HG02840 (cell line): ENCODE data around the gene TEKT5.

Source experiments
- ATAC-seq: cut with Tn5 transposase; IDR thresholded peaks from one replicate; pipeline ENCODE4 v1.9.1; 2021; ENCODE audit warnings: mild to moderate bottlenecking, moderate library complexity, moderate number of reproducible peaks; ENCODE audit not compliant: unreplicated experiment, low FRiP score

TEKT5 gene

DNA sequence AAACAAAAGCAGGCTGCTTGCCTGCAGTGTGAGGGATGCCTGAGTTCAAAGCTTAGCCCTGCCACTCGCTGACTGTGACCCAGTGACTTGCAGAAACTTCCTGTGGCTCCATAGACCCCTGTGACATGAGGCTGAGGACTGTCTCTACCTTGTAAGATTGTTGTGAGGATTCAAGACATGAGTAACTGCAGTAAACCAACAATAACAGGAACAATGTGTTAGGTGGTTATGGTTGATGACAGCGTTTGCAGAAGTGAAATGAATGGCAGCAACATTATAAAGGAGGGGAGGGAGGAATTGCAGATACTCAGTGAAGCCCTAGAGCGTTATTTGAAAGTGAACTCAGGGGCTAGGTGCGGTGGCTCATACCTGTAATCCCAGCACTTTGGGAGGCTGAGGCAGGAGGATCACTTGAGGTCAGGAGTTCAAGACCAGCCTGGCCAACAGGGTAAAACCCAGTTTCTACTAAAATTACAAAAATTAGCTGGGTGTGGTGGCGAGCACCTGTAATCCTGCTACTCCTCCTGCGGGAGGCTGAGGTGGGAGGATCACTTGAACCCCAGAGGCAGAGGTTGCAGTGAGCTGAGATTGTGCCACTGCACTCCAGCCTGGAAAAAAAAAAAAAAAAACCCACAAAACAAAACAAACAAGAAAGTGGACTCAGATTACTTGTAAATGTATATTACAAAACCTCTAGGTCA is 80.8 kb downstream of the TEKT5 start:
- ATAC-seq: no peak

DNA sequence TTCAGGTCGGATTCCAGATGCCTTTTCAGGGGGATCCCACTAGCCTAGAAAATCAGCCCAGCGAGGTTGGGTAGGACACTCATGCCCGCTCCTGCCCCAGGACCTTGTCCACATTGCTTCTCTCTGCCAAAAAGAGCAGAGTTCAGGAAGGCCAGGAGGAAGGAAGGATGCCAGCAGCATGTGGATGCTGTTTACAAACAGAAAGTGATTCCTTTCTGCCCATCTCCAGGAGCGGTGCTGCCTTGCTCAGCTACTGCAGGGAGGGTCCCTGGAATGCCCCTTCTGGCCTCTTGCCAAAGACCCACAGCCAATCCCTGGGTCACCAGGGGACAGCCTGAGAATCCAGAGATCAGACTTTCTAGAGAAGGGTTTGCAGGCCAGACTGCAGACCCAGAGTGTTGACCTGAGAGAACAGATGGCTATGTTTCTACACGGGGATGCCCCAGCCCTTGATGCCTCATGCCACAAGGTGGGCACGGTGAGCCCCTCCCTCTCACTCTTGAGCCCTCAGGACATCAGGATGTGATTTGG is 82.0 kb downstream of the TEKT5 start:
- ATAC-seq: no peak

DNA sequence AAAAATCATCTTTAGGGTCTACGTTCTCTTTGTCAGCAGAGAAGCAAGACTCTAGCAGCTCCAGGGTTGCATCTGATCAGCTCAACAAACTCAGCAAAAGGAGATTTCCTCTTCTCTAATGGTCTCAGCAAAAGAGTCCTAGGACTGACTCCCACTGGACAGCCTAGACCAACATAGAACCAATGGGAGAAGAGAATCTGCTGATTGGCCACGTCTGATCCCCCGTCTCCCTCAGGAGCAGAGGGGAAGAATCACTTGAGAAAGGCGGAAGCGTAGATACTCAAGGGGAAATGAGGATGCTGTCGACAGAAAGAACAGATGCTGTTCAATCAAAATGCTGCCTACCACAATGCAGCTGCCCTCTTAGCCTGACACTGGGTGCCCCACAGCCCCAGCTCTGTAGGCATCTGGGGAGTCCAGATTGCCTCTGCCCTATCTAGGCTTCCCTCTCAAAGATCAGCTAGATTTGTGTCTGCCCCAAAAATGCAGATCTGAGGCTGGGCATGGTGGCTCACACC is 82.8 kb downstream of the TEKT5 start:
- ATAC-seq: no peak

DNA sequence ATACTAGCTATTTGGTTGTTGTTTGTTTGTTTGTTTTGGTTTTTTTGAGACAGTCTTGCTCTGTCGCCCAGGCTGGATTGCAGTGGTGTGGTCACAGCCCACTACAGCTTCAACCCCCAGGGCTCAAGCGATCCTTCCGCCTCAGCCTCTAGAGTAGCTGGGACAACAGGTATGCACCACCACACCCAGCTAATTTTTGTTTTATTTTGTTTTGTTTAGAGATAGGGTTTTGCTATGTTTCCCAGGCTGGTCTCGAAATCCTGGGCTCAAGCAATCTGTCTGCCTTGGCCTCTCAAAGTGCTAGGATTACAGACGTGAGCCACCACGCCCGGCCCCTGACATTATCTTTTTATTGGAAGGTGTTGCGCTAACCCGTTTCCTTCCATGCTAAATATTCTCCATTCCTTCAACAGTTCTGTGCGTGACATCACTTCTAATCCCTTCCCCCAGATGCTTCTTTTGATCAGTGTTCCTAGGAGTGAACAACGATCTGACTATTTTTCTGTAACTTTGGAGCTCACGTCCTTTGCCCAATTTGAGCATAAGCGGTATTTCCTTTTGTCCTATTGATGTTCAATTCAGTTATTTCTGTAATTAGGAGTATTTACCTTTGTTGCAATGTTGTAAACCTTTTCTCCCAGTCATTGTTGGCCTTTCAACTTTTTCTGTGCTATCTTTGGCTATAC is 84.1 kb downstream of the TEKT5 start:
- no peak for ATAC-seq

DNA sequence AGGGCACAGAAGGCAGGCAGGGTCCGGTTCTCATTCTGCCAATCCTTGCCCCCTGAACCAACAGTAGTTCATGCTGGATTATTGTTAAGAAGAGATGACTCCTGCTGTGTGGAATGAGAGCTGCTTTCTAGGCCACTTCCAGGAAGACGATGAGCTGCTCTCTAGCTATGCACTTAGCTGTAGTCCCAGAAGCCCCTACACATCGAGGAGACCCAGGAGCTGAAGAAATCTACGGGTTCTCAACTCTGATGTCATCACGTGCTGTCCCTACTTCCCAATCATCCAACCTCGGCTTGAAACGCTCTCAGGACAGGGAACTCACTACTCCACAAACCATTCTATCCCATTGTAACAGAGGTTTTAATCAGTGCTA is 85.3 kb downstream of the TEKT5 start:
- ATAC-seq: no peak

DNA sequence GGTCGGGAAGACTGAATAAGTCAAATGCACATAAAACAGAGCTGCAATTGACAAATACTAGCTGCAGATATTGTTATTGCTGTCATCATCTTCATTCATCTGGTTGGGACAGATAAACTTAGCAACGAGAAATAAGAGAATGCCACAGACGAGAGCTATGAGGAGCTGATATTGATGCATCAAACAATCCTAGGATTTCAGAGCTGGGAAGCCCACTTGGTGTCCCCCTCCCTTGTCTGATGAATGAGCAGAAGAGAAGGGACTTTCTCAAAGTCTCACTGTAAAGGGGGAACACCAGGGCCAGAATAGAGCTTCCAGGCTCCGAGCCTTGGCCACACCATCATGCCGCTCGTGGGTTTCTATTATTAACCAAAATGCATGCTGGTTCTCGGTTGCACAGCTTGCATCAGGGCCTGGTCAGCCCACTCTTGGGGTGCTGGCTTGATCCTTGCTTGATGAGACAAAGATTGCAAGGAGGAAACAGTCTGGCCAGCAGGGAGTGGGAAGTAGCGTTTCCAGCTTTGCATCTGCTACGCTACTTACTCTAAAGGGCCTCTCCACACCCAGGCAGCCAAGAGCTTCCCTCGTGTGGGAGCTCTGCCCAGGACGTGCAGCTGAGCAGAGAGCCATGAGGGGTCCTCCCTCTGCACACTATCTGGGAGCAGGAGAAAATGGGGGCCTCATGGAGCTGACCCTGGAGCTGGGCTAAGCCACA is 85.9 kb downstream of the TEKT5 start:
- ATAC-seq: no peak

DNA sequence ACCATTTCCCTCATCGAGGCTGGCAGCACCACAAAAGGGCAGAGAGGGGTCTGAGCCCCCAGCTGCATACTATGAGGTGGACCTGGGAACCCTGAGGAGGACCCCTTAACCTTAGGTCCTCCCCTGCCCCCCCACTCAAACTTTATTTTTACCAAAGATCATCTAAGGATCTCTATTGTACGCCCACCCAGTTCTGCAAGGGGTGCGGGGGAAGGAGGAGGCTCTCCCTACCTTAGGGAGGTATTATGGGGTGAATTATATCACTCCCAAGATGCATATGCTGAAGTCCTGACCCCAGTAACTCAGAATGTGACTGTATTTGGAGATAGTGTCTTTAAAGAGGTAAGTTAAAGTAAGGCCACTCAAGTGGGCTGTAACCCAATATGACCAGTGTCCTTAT is 87.6 kb downstream of the TEKT5 start:
- no peak for ATAC-seq

DNA sequence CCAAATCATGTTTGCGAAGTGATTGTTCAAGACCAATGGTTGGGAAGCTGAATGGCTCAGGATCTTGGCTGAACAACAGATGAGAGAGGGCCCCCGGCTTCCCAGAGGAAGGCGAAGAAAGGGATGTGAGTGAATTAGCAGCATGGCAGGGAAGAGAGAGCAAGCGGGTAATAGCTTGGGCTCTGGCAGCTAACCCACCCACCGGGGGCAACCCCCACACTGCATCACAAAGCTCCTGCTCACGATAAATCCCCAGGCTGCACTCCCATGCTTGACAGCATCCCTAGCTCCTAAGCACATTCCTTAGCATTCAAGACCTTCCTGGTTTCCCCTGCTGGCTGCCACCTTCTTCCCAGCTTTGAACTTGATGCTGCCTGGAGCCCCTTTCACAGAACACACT is 88.1 kb downstream of the TEKT5 start:
- ATAC-seq: no peak

DNA sequence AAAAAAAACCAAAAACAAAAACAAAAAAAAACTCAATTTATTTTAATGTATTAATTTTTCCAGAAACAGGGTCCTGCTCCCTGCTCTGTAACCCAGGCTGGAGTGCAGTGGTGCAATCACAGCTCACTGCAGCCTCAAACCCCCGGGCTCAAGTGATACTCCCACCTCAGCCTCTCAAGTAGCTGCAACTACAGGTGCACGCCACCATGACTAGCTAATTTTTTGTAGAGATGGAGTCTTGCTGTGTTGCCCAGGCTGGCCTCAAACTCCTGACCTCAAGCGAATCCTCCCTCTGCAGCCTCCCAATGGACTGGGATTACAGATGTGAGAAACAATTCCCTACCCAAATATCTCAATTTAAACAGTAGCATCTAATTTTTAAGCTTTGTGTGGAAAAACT is 89.1 kb downstream of the TEKT5 start:
- ATAC-seq: no peak

DNA sequence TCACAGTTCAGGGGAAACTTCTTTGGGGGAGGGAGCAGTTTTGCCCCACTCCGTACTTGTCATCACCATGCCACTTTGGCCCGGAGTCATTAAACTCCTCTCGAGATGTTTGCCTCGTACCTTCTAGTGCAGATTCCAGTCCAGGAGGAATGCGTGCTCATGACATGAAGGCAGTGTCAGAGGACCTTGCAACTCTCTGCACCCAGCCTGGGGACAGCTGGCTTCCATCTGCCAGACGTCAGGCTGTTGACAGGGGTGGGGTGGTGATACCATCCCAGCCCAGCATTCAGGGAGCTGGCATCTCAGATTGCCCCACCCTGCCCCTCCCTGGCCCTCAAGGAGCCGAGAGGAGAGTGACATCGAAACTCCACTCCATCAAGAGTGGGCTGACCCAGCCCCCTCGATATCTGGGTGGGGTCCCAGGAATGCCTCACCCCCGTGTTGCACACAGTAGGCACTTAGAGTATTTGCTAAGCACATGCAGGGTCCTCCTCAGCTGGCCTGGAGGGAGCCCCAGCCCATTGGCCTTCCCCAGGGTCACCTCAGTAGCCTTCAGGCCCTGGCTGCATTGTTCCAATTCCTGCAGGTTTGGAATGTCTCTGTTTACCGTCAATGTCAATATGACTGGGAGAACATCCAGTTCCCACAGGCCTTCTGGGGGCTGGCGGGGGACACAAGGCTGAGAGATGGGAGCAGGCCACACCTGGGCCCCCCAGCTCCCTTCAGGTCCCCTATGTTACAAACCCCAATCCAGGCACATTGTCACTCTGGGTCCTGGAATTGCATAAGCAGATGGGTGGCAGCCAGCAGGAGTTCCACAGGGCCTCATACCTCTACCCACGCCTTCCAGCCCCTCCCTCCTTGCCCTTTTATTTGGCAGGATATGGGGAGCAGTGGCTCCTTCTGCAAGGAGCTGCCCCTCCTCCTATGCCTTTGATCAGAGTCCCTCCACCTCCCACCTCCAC is 93.0 kb downstream of the TEKT5 start:
- no peak for ATAC-seq

DNA sequence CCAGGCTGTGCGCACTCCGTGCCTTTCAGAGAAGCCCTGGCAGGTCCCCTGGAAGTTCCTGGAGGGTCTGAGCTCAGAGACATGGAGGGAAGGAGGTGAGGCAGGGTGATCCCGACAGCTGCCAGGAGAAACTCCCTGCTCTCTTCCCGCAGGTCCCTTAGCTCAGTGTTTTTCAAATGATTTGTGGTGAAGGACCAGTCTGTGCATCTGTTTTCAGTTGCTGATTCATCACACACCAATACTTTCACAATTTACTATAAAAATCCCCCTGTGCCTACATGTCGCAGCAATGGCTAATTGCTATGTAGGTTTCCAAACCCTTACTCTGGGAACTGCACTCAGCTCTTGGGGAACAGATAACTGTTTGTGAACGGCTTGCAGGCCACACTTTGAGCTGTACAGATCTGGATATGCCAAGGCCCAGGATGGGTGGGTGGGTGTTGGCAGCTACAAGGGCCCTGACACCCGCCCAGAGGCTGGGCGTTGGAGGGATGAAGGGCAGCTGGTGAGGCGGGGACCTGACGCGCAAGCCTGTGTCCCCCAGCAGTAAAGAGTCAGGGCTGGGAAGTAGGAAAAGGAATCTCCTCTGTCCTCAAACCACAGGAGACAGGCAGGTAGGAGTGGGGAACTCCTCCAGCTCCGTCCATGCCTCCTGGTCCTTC is 93.8 kb downstream of the TEKT5 start:
- ATAC-seq: no peak

DNA sequence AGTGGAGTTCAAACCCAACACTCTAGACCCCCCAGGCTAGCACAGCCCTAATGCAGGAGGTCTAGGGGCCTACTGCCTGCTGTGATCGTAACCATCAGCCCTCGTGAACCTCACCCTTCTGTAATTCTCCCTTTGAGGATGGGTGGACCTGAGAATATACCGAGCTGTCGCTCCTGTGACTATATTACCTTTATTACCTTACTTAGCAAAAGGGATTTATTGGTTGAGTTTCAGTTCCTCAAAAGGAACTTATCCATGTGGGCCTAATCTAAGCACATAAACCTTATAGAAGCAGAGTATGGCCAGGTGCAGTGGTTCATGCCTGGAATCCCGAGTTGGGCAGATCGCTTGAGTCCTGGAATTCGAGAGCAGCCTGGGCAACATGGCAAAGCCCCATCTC is 95.1 kb downstream of the TEKT5 start:
- no peak for ATAC-seq

DNA sequence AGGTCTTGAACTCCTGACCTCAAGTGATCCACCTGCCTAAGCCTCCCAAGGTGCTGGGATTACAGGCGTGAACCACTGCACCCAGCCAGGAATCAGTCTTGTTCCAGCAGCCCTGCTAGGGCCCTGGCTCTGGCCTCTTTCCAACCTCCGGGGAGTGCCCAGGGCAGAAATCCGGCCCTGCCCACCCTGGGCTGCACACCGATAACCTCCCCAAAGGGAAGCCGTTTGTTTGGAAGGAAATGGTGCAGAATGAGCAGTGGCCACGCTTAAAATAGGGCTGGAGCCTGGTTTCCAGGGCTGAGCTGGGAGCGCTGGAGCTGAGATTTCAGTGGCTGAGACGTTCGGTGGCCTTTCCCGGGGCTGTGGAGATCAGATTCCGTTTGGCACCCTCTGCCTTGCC is 96.6 kb downstream of the TEKT5 start:
- ATAC-seq: no peak

DNA sequence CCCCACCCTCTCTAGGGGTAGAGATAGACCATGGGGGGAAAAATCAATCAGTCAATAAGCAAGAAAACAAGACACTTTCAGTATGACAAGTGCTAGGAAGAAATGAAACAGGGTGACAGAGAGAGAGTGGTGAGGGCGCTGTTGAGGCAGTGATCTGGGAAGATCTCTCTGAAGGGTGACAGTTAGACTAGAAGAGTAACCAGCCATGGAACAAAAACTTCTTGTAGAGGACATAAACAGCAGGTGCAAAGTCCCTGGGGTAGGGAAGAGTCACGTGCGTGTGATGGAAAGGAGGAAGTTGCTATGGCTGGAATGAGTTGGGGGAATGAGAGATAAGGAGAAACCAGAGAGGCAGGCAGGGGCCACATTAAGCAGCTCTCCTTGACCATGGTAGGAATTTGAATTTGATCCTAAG is 97.5 kb downstream of the TEKT5 start:
- no peak for ATAC-seq

DNA sequence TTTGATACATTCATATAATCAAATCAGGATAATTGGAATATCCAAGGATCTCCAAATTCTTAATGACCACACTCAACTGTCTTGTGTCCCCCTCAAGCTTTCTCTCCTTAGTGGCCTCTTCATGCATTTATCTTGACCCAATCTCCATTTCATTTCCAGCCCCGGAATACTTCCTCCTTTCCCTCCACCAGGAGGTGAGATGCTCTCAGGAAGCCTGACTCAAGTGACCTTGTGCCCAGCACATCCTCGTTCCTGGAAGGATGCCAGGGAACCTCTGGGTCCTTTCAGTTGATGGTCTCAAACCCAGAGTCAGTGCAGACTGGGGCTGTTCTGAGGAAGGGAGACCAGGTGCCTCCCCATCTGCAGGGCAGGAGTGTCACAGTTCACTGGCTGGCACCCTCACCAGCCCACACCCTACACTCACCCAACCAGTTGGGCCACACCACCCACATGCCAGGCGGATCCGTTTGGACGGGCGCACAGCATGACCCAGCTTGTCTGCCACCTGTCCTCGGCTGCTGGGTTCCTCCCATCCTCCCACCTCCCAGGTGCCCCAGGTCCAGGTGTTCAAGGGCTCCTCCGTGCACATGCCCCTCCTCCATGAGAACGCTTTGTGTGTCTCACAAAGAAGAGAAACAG is 100.3 kb downstream of the TEKT5 start:
- ATAC-seq: no peak

DNA sequence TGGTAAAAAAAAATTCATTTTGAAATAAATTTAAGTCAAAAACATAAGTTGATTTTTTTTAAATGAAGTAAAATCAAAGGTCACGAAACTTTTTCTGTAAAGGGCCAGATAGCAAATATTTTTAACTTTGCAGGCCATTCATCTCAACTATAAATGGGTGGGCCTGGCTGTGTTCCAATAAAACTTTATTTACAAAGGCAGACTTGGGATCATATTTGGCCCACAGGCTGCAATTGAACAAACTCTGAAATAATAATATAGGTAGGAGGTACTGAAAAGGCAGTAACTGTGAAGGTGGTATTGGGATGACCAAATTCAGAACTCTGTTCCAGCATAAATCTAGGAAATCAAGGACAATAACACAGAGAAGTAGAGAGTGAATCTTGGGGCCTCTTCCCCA is 102.1 kb downstream of the TEKT5 start:
- ATAC-seq: no peak

DNA sequence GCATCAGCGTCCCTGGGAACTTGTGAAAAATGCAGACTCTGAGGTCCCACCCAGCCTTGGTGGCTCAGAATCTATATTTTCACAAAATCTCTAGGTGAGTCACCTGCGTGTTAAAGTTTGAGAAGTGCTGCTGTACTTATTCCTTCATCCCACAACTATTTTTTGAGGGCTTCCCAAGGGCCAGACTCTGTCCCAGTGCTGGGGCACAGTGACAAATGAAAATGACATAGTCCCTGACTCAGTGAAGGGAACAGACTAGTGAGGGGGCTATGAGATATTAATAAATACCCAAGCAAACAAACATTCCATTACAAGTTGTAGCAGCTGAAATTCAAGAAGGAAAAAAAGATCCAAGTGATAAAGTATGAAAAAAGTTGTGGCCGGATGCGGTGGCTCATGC is 104.4 kb downstream of the TEKT5 start:
- no peak for ATAC-seq

DNA sequence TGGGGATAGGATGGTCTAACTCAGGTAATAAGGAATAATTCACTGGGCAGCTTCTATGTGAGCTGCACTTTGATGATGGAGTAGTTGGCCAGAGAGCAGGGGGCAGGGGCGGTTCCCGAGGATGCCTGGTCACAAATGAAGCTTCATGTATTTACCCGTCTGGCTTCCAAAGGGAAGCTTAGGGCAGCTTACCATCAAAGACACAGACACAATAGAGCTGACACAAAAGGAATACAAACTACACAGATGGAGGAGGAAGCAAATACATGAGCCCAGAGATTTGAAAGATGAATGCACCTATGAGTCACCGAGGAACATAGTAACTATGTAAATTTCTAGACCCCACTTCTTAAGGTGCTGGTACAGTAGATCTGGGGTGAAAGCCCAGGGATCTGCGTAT is 105.6 kb downstream of the TEKT5 start:
- ATAC-seq: no peak

DNA sequence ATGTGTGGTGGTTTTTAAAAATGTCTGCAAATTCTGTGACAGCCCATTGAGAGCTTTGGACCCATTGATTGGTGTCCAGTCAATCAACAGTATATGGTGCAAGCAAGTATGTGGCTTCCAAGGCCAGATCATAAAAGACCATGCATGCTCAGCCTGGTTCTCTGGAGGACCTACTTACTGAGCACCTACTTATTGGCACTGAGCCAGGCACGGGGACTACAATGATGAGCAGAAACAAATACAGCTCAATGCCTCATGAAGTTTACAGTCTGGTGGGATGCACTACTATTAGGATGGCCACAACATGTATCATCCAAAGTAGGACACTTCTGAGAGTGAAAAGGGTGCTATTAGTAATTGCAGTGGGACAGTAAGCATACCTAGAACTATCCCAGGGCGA is 107.1 kb downstream of the TEKT5 start:
- ATAC-seq: no peak
